ENCODE measurements around the gene KCNQ2.

- TF ChIP-seq RB1 (IDR thresholded peaks at IDR 0.05; ENCODE audit: borderline replicate concordance) (no peak), SPI1 (IDR thresholded peaks at IDR 0.05; ENCODE audit: borderline replicate concordance, insufficient read depth, low read depth, low read length) (no peak), SUZ12 (IDR thresholded peaks at IDR 0.05; ENCODE audit: unreplicated experiment) (no peak), POLR2AphosphoS5 (IDR thresholded peaks at IDR 0.05; ENCODE audit: low read length) (no peak), NRF1 (conservative IDR thresholded peaks at IDR 0.05; ENCODE audit: low read depth, low read length) (no peak), MXI1 (IDR thresholded peaks at IDR 0.05; ENCODE audit: low read depth, low read length) (no peak), SIN3A (IDR thresholded peaks at IDR 0.05; ENCODE audit: low read depth, low read length) (no peak), PBX3 (IDR thresholded peaks at IDR 0.05; ENCODE audit: insufficient replicate concordance, low read depth, low read length) (no peak), SRF (IDR thresholded peaks at IDR 0.05; ENCODE audit: low read depth in 2 of 2, low read length in 2 of 2) (no peak), POLR2AphosphoS2 (IDR thresholded peaks at IDR 0.05; ENCODE audit: low read depth, low read length) (no peak), ZBTB11 (CRISPR knock-in tag; IDR thresholded peaks at IDR 0.05) (no peak), GATAD2B (conservative IDR thresholded peaks at IDR 0.05; ENCODE audit: low read depth) (no peak)
- TF ChIP-seq, protein P1, sequence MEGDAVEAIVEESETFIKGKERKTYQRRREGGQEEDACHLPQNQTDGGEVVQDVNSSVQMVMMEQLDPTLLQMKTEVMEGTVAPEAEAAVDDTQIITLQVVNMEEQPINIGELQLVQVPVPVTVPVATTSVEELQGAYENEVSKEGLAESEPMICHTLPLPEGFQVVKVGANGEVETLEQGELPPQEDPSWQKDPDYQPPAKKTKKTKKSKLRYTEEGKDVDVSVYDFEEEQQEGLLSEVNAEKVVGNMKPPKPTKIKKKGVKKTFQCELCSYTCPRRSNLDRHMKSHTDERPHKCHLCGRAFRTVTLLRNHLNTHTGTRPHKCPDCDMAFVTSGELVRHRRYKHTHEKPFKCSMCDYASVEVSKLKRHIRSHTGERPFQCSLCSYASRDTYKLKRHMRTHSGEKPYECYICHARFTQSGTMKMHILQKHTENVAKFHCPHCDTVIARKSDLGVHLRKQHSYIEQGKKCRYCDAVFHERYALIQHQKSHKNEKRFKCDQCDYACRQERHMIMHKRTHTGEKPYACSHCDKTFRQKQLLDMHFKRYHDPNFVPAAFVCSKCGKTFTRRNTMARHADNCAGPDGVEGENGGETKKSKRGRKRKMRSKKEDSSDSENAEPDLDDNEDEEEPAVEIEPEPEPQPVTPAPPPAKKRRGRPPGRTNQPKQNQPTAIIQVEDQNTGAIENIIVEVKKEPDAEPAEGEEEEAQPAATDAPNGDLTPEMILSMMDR (IDR thresholded peaks at IDR 0.05 in 2 of 3, conservative IDR thresholded peaks at IDR 0.05 in 1 of 3; ENCODE audit: control insufficient read depth in 2 of 3, extremely low read depth in 1 of 3, insufficient read depth in 1 of 3, low read depth in 3 of 3, low read length in 3 of 3), result no peak
- TF ChIP-seq, protein P2, sequence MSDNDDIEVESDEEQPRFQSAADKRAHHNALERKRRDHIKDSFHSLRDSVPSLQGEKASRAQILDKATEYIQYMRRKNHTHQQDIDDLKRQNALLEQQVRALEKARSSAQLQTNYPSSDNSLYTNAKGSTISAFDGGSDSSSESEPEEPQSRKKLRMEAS (IDR thresholded peaks at IDR 0.05; ENCODE audit: low read depth, low read length), result no peak
Measured at GRCh38 chr20:63427724-63428330, 44.6 kb downstream of the KCNQ2 start.
